NCI-H1105 treated with DMSO at 0.1 percent for 48 hours (cell line): ENCODE data around the gene ITGAX.
"Not testable (repeated sequence)": the region's sequence is repeated elsewhere in the genome, so short reads cannot be mapped to it uniquely, and the experiment has no call there.

Experiments
- DNase-seq: peaks from one replicate; lab custom pipeline; 2025; lab: John Stamatoyannopoulos, UW

The ITGAX gene

GRCh38 chr16:31410082-31410481, 55.1 kb downstream of the ITGAX start:
- DNase-seq, result no peak

GRCh38 chr16:31411024-31411844, 56.3 kb downstream of the ITGAX start:
- DNase-seq, result no peak

DNA sequence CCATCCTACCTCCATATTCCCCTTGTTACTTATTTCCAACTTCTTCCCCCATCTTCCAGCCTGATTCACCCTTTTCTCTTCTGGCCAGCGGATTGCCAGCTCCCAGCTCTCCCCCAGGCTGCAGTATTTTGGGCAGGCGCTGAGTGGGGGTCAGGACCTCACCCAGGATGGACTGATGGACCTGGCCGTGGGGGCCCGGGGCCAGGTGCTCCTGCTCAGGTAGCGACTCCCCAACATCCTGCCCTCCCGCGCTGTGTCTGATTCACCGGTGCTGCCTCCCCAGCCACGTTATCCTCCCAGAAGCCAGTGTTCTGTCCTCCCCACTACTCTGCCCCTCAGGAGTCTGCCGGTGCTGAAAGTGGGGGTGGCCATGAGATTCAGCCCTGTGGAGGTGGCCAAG, 57.8 kb downstream of the ITGAX start:
- no peak for DNase-seq

GRCh38 chr16:31413381-31413780, 58.4 kb downstream of the ITGAX start:
- no peak for DNase-seq

- DNase-seq, result no peak
Observed at GRCh38 chr16:31413943-31414342, 59.0 kb downstream of the ITGAX start.

GRCh38 chr16:31414706-31415105, 59.7 kb downstream of the ITGAX start:
- DNase-seq, result no peak

- no peak for DNase-seq
Observed at GRCh38 chr16:31416371-31416770, 61.4 kb downstream of the ITGAX start.

DNA sequence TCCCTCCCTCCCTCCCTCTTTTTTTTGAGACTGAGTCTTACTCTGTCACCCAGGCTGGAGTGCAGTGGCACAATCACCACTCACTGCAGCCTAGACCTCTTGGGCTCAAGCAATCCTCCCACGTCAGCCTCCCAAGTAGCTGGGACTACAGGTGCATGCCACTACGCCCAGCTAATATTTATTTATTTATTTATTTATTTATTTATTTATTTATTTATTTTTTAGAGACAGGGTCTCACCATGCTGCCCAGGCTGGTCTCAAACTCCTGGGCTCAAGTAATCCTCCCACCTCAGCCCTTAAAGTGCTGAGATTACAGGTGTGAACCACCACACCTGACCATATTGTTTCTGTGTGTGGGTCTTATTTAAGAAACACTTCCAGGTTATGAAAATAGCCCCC, 62.1 kb downstream of the ITGAX start:
- DNase-seq, result not testable (repeated sequence)

DNA sequence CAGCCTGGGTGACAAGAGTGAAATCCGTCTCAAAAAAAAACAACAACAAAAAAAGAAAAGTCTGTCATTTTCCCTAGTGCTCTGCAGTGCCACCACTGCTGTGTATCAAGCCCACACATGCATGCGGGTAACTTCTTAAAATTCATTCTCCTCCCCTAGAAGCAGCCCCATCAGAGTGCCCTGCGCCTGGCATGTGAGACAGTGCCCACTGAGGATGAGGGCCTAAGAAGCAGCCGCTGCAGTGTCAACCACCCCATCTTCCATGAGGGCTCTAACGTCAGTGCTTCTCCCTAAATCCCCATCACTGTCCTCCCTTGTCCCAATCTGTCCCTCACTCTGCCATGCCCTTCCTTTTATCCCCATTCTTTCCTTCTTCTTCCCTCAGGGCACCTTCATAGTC, 62.9 kb downstream of the ITGAX start:
- DNase-seq, result no peak

DNA sequence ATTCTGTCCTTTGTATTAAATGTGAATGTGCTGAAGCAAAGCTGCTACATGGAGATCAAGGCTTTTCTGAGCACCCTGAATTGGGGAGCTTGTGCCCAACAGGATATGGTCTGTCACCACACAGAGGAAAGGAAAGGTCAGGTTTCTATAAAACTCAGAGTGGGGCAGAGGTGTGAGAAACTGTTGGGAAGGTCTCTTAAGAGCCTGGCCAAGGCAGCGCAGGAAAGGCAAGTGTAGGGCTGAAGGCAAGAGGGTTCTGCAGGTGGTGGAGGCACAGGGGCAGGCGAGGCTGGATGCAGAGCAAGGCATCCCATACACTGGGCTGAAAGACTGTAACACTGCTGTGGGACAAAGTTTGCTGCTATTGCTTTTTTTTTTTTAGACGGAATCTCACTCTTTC, 65.1 kb downstream of the ITGAX start:
- DNase-seq, result no peak

DNA sequence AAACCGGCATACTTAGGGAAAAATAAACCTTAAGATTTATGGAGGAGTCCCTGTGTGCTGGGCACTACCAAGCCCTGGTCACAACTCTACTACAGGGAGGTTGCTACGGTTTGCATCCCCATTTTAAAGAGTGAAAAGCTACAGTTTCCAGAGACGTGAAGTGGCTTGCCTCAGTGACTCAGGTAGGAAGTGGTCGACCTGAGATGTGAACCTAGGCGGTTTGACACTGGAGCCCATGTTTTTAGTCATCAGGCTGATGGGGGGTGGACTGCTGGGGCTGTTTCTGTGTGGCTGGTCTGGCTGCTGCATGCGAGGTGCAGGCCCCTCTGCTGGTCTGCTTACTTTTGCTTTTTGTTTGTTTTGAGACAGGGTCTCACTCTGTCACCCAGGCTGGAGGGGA, 66.6 kb downstream of the ITGAX start:
- no peak for DNase-seq

- no peak for DNase-seq
Observed at GRCh38 chr16:31423241-31423640, 68.3 kb downstream of the ITGAX start.

- no peak for DNase-seq
Observed at GRCh38 chr16:31423801-31424200, 68.8 kb downstream of the ITGAX start.

- DNase-seq, result no peak
Observed at GRCh38 chr16:31427441-31428278, 72.7 kb downstream of the ITGAX start.

- no peak for DNase-seq
Observed at GRCh38 chr16:31428279-31428597, 73.3 kb downstream of the ITGAX start, which contains the start of gene COX6A2. COX6A2 (minus strand) TSS chr16:31428360; CDS start chr16:31428325, 35 bp downstream.

DNA sequence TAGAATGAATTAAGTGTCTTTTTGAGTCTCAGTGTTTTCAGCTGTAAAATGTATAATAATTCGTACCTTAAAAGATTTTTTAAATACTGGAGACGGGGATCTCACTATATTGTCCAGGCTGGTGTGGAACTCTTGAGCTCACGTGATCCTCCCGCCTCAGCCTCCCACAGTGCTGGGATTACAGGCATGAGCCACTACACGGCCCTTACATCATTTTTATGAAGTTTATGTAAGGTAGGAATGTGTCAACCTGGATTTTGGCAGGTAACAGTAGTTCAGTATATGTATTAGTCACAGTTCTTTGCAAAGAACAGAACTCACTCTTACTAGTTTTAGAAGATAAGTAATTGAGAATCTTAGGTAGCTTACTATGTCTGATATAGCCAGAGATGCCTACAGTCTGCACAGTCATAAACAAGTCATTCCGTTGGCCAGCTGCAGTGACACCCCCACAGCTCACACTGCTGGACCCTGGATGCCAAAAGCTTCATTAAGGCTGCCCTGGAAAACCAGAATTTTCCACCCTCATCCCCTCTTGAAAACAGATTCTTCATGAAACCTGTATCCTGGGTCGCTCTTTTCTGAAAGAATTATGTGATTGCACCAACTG, 73.8 kb downstream of the ITGAX start:
- DNase-seq, result no peak

GRCh38 chr16:31429314-31429713, 74.3 kb downstream of the ITGAX start:
- no peak for DNase-seq

DNA sequence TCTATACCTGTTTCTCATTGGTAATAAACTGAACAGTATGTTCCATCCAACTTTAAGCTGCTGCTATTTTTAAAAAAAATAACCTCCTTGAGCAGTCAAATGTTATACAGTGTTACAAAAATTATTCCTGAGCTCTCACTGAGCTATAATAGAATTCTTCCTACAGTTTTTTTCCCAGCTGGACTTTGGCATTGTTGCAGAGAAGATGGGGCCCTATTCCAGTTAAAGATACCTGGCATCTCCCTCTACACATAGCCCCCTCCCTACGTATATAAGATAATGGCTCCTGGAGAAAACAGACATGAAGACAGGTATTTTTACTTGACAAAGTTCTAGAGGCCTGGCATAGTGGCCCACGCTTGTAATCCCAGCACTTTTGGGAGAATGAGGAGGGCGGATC, 74.8 kb downstream of the ITGAX start:
- DNase-seq, result no peak

DNA sequence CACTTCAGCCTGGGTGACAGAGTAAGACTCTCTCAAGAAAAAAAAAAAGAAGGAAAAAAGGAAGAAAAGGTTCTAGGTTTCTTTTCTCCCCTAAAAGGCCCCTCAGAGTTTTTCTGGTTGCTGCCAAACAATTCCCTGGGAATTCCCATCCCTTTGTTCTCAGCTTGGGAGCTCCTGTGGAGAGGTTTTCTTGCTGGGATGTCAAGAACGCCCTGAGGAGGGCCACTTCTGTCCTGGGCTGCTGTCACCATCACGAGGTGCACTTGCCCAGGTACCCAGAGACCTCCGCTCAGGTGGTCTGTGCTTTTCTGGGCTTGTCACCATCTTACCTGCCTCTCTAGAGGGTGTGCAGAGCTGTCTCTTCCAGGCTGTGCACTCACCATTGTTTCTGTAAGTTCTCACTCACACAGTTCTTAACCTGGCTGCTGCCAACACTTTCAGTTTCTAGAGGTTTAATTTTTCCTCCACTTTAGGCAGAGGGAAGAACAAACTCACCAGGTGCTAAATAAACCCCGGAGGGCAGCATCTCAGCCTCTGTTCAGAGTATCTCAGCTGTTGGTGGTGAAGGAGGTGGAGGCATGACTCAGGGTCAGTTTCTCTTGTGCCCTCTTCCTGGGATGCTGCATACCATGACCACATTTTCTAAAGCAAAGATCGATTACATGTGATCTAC, 75.5 kb downstream of the ITGAX start:
- DNase-seq, result no peak
